GM21381 (cell line): ENCODE data around the gene ZMYND8.
A peak's percentile ranks its signal among the peaks of the same experiment; 100 is the strongest.
"Not testable (repeated sequence)": the region's sequence is repeated elsewhere in the genome, so short reads cannot be mapped to it uniquely, and the experiment has no call there.

Experiments used
- ATAC-seq: cut with Tn5 transposase; IDR thresholded peaks from one replicate; pipeline ENCODE4 v1.9.1; 2021; ENCODE audit warnings: mild to moderate bottlenecking, moderate library complexity; ENCODE audit not compliant: unreplicated experiment

ZMYND8 gene

DNA sequence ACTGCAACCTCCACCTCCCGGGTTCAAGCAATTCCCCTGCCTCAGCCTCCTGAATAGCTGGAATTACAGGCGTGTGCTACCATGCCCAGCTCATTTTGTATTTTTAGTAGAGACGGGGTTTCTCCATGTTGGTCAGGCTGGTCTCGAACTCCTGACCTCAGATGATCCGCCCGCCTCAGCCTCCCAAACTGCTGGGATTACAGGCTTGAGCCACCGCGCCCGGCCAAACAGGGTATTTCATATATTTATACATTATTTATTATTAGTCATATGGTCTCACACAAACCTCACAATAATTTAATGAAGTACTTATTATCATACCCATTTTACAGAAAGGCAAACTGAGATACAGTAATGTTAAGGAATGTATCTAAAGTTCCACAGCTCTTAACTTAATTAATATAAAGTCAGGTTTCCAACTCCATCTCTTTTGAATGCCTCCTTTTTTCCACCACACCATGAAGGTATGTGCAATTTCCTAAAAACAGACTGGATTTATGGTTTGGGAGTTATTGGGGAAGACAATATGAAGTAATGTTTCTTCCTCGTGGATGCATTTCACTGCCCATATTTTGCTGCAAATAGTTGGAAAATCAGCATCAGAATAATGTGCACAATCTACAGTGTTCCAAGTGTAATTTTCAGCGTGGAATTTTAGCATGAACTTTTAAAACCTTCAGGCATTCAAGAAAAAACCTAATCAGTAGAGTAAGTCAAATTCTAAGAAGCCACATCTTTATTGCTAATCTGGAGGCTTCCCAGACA, 65.7 kb downstream of the ZMYND8 start:
- no peak for ATAC-seq

DNA sequence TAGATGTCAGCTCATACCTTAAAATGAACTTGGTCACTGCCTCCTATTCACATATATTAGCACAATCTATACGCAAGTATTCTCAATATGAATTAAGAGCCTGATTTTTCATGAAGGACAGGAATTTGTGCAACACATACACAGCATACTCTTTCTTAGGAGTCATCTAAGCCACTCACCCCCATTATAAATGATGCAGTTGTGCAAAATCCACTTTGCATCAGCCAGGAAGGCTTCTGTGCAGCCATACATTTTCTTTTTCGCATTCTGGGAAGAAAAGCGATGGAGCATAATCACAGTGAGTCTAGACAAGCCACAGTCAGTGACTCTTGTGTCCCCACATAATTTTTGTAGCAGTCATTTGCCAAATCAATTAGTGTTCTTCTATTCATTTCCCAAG, 66.5 kb downstream of the ZMYND8 start:
- no peak for ATAC-seq

DNA sequence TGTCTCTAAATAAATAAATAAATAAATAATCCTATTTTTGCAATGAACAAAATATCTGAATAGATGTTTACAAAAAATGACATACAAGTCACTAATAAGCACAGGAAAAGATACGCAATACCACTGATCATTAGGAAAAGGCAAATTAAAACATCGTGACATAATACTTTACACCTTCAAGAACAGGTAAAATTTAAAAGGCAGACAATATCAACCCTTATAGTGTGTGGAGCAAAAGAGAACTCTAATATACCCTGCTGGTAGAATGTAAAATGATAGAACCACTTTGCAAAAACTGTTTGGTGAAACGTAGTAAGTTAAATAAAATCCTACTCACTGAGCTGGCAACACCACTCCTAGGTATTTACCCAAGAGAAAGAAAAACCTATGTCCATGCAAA, 67.4 kb downstream of the ZMYND8 start:
- no peak for ATAC-seq

DNA sequence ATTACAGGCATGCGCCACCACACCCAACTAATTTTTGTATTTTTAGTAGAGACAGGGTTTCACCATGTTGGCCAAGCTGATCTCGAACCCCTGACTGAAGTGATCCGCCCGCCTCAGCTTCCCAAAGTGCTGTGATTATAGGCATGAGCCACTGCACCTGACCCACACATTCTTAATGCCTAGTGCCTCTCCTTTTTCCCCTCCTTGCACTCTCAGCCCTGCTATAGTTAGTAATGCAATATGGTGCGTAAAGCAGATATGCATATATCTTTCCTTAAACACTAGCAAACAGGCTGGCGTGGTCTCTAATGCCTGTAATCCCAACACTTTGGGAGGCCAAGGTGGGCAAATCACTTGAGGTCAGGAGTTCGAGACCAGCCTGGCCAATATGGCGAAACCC, 68.0 kb downstream of the ZMYND8 start:
- not testable (repeated sequence) for ATAC-seq

DNA sequence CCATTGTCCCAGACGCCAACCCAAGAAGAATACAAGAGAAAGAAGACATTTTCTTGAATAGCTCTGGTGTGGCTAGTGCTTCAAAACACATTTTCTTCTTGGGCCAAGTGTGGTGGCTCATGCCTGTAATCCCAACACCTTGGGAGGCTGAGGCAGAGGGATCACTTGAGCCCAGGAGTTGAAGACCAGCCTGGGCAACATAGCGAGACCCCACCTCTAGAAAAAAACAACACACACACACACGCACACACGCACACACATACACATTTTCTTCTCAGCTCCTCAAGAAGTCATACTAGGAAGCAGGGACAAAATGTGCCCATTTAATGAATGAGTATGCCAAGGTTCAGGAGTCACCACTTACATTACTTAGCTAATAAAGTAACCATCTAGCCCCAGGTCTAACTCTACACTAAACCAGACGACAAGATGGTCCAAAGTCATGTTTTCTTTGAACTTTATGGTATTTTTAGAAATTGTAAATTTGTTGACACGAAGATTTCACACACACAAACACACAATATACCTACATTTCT, 68.8 kb downstream of the ZMYND8 start:
- ATAC-seq = no peak

DNA sequence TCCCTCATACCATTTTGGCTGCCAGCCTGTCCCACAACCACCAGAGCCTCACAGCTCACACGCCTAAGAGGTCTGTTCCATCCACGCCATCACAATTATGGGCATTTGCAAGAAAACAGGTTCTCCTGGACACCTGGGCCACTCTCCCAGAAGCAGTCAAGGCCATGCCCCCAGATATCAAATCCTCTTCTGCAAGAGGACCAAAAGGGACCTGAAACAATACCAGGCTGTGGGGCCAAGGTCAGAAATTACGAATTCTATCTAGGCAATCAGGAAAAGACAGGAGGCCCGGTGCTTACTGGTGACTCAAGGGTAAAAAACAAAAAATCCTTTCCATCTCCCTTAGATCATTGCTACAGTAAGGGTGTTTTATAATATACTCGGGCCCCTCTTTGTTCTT, 69.8 kb downstream of the ZMYND8 start:
- ATAC-seq = no peak

DNA sequence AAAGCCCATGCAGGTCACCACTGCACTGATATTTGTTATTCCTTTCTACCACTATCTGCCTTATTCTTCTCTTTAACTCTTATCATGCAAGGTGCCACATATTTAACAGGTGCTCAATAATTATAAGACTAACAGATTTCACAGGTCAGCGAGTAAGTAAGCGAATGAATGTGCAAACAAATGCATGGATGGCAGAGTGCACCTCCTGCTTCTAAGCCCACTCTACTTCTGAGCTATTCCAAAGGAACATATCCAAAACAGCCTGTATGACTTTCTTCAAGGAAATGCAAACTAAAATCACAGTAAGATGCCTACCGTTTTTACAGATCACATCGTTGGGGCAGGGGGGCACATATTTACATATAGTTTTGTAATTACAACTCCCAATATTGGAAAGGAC, 71.3 kb downstream of the ZMYND8 start:
- no peak for ATAC-seq

DNA sequence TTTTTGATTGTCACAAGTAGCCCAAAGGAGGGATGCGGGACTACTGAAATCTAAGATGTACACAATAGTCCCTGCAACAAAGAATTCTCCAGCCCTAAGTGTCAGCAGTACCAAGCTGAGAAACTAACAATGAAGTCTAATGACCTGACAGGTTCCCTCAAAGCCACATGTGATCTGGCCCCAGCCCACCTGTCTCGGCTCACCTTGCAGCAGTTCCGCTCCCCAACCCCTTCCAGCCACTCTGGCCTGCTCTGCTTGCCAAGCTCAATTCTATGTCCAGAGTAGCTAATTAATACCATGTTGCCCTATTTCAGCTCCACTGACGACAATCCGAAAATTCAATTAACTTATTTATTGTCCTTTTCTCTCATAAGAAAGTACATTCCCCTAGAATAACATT, 72.1 kb downstream of the ZMYND8 start:
- no peak for ATAC-seq

DNA sequence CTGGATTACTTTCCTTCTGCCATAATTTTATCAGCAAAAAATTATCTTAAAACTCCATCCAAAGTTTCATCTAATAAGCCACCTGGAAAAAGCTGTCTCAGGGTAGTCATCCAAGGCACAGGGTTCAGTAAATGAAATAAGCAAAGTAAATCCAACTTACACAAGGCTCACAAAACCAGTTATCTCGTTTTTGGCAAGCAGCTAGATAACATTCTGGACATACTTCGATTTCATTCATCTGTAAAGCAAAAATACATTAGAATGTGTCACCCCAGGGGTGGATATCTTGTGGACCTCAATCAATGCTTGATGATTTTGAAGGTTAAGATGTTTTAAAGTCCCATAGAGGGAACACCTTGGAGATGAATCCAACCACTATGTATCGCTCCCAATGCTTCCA, 73.1 kb downstream of the ZMYND8 start:
- ATAC-seq = no peak

DNA sequence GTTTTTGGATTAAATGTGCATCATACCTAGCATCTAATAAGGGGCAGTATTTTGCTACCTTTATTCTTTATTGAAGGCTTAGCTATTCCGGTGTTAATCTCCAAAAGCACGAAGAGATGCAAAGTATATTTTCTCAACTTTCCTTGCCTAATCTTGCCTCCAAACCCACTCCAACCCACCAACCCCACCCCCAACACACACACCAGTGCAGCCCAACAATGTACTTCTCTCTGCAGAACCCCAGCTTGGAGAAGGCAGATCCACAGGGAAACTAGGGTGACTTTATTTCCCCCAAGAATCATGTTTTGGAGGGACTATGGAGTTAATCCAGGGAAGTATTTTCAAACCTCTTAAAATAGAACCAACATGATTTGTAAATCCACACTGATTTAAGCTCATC, 73.6 kb downstream of the ZMYND8 start:
- ATAC-seq = no peak

DNA sequence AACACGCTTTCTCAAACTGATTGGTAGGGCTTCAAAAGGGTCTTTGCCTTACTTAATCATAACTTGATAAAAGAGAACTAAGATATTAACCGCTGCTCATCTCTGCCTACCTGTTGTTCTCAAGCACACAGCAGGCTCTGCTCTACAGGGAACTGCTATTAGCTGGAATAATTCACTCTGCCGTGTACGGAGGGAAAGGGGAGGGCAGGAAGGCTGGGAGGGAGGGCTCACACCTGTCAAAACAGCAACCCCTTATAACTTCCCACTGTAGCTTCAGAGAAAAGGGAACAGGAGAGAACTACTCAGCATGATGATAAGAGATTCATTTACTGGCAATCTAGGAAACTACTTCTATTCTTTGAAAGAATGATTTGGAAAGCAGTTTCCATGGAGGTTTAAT, 75.1 kb downstream of the ZMYND8 start:
- ATAC-seq = no peak

DNA sequence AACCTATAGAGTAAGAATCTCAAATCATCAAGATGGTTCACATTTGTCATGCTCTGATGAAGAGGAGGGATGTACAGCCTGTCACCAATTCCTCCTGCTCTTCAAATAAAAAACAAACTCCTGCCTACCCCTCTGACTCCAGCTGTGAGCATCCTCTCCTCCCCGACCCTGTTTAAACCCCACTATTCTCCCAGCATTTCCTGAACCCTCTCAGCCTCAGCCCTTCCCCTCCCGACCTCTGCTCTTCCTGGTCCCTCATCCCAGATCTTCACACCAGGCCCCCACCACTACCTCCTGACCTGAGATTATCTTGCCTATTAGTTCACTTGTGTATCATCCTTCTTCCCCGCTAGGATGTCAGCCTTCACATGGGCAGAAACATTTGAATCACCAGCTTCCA, 75.8 kb downstream of the ZMYND8 start:
- no peak for ATAC-seq

DNA sequence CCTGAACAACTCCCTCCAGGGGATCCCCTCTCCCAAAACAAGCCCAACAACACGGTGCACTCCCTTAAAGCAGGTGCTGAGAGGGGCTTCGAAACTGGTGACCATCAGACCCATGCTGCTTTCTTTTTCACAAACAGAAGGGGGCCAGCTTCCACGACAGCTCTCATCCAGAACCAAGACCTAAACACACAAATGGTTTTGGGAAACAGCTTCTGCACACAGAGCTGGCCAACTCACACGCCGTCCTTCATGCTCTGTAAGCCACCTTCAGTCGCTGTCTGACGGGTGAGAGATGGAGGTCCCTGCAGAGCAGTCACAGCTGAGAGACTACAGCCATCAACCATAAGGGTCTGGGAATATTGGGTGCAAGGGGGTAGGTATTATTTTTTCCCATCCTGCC, 76.3 kb downstream of the ZMYND8 start:
- no peak for ATAC-seq

DNA sequence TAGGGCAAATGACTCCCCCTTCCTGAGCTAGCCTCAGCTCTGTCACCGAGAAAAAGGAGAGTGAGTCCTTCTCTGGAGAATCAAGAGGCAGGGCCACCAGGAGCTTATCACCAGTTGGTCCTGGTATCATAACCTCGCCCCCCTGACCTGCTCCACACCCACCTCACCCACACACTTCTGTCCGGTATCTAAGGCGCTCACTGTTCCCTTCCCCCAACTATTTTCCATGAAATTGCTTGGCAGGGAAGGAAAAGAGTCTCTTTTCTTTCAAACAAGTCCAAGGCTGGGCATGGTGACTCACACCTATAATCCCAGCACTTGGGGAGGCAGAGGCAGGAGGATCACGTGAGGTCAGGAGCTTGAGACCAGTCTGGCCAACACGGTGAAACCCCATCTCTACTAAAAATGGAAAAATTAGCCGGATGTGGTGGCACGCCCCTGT, 77.6 kb downstream of the ZMYND8 start:
- no peak for ATAC-seq

DNA sequence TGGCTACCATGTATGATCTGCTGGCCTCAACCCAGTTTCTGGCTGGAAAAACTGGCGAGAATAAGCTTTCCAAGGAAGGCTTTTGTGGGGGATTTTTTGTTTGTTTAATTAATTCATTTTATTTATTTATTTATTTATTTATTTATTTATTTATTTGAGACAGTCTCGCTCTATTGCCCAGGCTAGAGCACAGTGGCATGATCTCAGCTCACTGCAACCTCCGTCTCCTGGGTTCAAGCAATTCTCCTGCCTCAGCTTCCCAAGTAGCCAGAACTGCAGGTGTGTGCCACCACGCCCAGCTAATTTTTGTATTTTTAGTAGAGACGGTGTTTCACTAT, 79.0 kb downstream of the ZMYND8 start:
- ATAC-seq = not testable (repeated sequence)

DNA sequence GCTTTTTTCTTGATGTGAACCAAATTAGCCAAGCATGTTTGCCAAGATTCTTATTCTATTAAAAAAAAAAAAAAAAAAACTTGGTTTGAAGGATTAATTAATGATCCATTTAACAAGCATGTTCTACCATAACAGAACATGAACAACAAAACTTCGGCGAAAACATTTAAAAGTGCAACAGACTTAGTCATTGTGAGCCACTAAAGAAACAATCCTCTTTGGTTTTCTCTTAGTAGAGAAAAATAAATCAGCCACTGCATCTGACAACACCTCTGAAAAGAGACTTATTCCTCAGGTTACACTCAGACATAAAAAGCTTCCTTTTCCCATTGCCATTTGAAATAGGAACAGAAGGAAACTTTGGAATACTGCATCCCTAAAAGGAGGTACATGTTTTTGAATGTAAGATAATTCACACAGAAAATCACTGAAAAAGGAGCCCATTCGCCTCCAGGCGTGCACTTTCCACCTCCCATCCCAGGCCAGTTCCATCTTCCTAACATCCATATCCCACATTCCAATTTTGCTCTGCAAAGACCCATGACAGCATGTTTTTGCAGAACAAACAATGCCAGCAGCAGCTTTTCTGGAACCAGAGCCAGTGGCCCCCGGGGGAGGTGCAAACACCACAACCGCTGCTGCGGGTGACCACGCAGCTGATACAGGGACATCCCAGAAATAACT, 79.5 kb downstream of the ZMYND8 start:
- ATAC-seq = no peak

DNA sequence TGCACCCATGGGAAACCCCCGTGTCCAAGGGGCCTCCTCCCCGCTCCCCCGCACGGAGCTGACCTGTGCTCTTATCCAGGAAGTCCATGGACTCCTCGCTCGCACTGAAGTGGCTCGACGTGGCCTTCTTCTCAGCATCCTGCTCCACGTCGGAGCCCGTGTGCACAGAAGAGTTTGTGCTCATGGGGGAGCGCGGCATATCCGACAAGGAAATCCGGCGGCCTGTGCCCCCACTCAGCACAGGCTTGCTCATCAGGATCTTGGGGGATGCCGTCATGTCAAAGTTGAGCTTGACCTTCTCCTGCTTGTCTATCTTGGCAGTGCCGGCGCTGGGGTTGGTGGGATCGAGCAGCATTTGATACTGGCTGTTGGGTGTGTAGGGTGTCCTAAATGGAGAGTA, 80.2 kb downstream of the ZMYND8 start:
- no peak for ATAC-seq

DNA sequence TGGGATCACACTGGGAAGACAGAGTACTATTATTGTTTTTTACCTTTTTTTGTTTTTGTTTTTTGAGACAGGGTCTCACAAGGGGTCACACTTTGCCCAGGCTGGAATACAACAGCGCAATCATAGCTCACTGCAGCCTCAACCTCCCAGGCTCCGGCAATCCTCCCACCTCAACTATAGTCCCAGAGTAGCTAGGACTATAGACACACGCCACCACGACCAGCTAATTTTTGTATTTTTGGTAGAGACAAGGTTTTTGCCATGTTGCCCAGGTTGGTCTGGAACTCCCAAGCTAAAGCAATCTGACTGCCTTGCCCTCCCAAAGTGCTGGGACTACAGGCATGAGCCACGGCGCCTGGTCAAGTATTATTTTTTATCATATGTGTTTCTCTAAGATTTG, 81.0 kb downstream of the ZMYND8 start:
- no peak for ATAC-seq

DNA sequence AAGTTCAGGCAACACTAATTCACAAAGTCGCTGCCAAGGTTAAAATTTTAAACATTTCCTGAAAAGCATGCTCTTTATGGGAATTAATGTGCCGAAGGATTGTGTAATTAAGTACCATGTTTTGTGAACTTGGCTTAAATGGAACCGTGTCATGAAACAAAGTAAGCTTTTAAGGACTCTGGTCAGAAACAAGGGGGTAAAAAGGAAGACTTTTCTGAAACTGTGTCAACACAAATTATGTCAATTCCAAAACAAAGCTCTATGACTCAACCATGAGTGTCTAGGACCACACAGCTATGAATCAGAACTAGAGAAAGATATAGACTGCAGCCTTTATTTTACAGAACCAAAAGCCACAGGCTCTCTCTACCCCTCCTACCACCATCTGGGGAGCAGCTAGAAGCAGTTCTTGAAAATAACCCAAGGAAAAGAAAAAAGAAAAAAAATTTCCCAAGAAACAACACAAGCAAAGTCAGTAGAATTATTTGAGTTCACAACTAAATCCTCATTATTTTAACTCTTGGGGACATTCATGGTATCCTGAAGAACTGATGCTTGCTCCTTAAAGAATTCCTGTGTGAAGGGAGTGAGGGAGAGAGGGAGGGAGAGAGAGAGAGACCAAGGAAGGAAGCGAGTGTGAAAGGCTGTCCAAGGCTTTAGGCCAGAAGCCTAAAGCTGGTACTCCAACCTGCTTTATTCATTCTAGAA, 81.9 kb downstream of the ZMYND8 start:
- ATAC-seq = peak; percentile 85

DNA sequence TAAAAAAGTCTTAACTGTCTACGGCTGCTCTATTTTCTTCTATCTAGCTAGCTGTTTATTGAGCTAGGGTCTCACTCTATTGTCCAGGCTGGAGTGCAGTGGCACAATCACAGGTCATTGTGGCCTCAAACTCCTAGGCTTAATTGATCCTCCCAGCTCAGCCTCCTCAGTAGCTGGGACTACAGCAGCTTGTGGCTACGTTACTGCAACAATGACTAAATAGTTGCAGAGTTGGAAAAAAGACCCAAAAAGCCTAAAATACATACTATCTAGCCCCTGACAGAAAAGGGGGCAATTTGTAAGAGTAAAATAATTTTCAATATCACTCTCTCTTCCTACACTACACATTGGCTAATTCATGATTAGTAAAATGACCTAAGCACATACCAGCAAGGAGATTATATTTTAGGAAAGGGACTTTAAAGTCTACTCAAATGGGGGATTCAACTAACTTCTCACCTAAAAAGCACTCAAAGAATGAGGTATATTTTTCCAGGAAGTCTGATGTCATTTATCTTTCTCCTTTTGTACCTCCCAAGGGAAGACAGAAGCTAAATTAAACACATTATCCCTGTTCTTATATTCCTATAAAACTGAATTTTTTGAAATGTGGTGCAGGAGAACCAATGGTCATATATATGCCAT, 82.8 kb downstream of the ZMYND8 start:
- no peak for ATAC-seq

DNA sequence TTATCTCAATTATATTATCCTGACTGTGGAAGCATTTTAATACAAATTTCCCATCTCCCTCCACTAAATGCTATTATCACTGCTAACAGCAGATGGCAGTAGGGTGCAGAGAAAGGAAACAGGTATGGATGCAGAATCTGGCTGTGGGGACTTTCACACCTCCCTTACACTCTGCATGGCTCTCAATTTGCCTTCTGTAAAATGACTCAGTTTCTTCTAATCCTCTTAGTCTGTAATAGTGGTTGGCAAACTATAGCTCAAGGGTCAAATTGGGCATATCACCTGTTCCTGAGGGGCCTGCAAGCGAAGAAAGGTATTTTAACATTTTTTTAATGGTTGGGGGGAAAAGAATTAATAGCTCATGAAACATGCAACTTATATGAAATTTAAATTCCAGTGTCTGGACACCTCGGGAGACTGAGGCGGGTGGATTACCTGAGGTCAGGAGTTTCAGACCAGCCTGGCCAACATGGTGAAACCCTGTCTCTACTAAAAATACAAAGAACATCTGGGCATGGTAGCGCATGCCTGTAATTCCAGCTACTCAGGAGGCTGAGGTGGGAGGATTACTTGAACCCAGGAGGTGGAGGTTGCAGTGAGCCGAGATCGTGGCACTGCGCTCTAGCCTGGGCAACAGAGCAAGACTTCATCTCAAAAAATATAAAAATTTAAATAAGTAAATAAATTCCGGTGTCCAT, 83.5 kb downstream of the ZMYND8 start:
- no peak for ATAC-seq
